BLaER1 treated with 17β-estradiol and CSF1 and Interleukin-3, amounts not matched to agents 10 nM and 100 nM (cell line): ENCODE data around the gene FDX1.
A peak's percentile ranks its signal among the peaks of the same experiment; 100 is the strongest.
"Not testable (repeated sequence)": the region's sequence is repeated elsewhere in the genome, so short reads cannot be mapped to it uniquely, and the experiment has no call there.

Experiments used
- H3K27ac ChIP-seq, 11 experiments: shearing (Covaris generic); formaldehyde crosslinking; 2 replicates each; pipeline ENCODE4 v1.8.1; 2022
- H3K27me3 ChIP-seq, 11 experiments: shearing (Covaris generic); formaldehyde crosslinking; 2 replicates each; pipeline ENCODE4 v1.8.1; 2022
- H3K36me3 ChIP-seq, 11 experiments: shearing (Covaris generic); formaldehyde crosslinking; 2 replicates each; pipeline ENCODE4 v1.8.1; 2022
- H3K4me1 ChIP-seq, 10 experiments: shearing (Covaris generic); formaldehyde crosslinking; 2 replicates each; pipeline ENCODE4 v1.8.1; 2022
- H3K4me2 ChIP-seq, 11 experiments: shearing (Covaris generic); formaldehyde crosslinking; 2 replicates each; pipeline ENCODE4 v1.8.1; 2022
- H3K4me3 ChIP-seq, 10 experiments: shearing (Covaris generic); formaldehyde crosslinking; 2 replicates each; pipeline ENCODE4 v1.8.1; 2022
- H3K9ac ChIP-seq, 11 experiments: shearing (Covaris generic); formaldehyde crosslinking; 2 replicates each; pipeline ENCODE4 v1.8.1; 2022
- H3K9me3 ChIP-seq, 11 experiments: shearing (Covaris generic); formaldehyde crosslinking; replicated peaks in 1 of 11; 2 replicates each; pipeline ENCODE4 v1.8.1; 2022
- H4K20me1 ChIP-seq, 11 experiments: shearing (Covaris generic); formaldehyde crosslinking; 2 replicates each; pipeline ENCODE4 v1.8.1; 2022
- Cebpa-rat ChIP-seq, 11 experiments: shearing (Covaris generic); IDR thresholded peaks; 2 replicates each; pipeline ENCODE4 v1.8.1; 2022

The FDX1 gene

DNA sequence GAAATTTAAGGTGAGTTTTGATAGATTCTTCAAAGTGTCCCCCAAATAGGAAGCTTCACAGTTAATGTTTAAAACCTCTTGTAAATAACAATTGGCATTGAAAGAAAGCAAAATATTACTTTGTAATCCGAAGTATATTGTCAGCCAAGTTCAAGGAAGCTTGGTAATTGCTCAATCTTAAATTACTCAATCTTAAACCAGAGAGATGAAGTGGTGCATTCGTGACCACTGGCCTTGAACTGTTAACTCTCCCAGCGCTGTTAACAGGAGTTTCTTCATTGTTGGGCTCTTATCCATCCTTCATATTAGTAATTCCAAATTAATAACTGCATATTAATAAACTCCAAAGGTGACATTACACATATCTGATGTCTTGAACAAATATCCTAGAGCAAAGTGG is 20.6 kb upstream of the FDX1 start:
- H3K27me3 ChIP-seq = no peaks in the 10 kb centered on the region
- H3K27ac ChIP-seq = no peak overlapping the region
- no peak overlapping the region for H3K9ac ChIP-seq
- H4K20me1 ChIP-seq = no peaks in the 10 kb centered on the region
- H3K4me3 ChIP-seq = no peak overlapping the region
- peaks cover 10 to 30% (median 22%) of the 10 kb centered on the region in 11 experiments for H3K9me3 ChIP-seq
- H3K4me2 ChIP-seq = peak overlapping the region in 1 of 11 experiments; percentile 2; a peak in 1 of 22 replicates
- H3K4me1 ChIP-seq = peaks cover 0 to 7% (median 0%) of the 10 kb centered on the region in 10 experiments; a peak in 1 of 20 replicates
- TF ChIP-seq Cebpa-rat (IDR thresholded peaks at IDR 0.05) = no peak
- no peaks in the 10 kb centered on the region for H3K36me3 ChIP-seq

DNA sequence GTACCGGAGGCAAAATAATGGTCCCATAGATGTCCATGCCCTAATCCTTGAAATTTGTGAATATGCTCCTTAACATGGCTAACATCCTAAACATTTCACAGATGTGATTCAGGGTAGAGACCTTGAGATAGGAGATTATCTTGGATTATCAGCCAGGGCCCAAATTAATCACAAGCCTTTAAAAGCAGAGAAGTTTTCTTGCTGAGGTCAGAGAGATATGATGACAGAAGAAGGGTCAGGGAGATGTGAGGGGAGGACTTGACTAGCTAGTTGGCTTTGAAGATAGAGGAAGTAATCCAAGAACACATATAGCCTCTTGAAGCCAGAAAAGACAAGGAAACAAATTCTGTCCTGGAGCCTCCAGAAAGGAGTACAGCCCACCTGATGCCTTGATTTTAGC is 19.1 kb upstream of the FDX1 start:
- no peak for TF ChIP-seq Cebpa-rat (IDR thresholded peaks at IDR 0.05)
- no peak overlapping the region for H3K4me3 ChIP-seq
- no peak overlapping the region for H3K27ac ChIP-seq
- peaks cover 0 to 7% (median 0%) of the 10 kb centered on the region in 10 experiments; a peak in 1 of 20 replicates for H3K4me1 ChIP-seq
- H3K27me3 ChIP-seq = no peaks in the 10 kb centered on the region
- no peak overlapping the region for H3K4me2 ChIP-seq
- no peaks in the 10 kb centered on the region for H4K20me1 ChIP-seq
- no peak overlapping the region for H3K9ac ChIP-seq
- peaks cover 10 to 17% (median 14%) of the 10 kb centered on the region in 11 experiments for H3K9me3 ChIP-seq
- H3K36me3 ChIP-seq = no peaks in the 10 kb centered on the region

- no peak for TF ChIP-seq Cebpa-rat (IDR thresholded peaks at IDR 0.05)
- H3K9ac ChIP-seq = no peak overlapping the region
- H3K36me3 ChIP-seq = no peaks in the 10 kb centered on the region
- peaks cover 32 to 40% (median 36%) of the 10 kb centered on the region in 11 experiments for H3K9me3 ChIP-seq
- no peak overlapping the region for H3K27ac ChIP-seq
- H3K4me3 ChIP-seq = no peak overlapping the region
- no peaks in the 10 kb centered on the region for H4K20me1 ChIP-seq
- H3K27me3 ChIP-seq = no peaks in the 10 kb centered on the region
- H3K4me2 ChIP-seq = no peak overlapping the region
- H3K4me1 ChIP-seq = no peaks in the 10 kb centered on the region
Measured at GRCh38 chr11:110415081-110415480, 14.7 kb upstream of the FDX1 start.

DNA sequence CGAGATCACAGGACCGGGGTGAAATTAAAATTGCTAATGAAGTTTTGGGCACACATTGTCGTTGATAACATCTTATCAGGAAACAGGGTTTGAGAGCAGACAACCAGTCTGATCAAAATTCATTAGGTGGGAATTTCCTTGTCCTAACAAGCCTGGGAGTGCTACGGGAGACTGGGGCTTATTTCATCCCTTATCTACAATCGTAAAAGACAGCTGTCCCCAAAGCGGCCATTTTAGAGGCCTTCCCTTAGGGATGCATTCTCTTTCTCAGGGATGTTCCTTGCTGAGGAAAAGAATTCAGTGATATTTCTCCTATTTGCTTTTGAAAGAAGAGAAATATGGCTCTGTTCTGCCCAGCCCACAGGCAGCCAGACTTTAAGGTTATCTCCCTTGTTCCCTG is 8.1 kb upstream of the FDX1 start:
- not testable (repeated sequence) for H3K4me2 ChIP-seq, H3K27me3 ChIP-seq, H3K4me1 ChIP-seq, H3K27ac ChIP-seq, H3K9ac ChIP-seq, H3K36me3 ChIP-seq, H4K20me1 ChIP-seq, H3K4me3 ChIP-seq
- H3K9me3 ChIP-seq = peaks cover 50 to 68% (median 60%) of the 10 kb centered on the region in 11 experiments

DNA sequence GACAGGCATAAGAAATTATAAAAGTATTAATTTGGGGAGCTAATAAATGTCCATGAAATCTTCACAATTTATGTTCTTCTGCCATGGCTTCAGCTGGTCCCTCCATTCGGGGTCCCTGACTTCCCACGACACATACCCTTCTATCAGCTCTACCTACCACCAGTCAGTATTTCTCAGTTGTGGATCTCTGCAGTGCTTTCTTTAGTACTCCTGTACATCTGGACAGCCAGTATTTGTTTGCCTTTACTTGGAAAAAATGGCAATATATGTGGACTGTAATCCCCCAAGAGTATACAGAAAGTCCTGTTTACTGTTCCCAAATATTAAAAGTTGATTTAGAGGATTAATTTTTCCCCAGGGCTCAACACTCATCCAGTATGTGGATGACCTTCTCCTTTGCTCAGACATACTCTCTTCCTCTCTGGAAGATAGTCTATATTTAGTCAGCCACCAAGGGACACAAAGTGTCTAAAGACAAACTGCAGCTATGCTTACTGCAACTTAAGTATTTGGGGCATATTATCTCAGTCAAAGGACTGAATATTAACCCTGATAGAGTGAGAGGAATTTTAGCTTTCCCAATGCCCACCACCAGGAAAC is 7.3 kb upstream of the FDX1 start:
- no peaks in the 10 kb centered on the region for H3K27me3 ChIP-seq
- no peaks in the 10 kb centered on the region for H3K36me3 ChIP-seq
- no peak overlapping the region for H3K9ac ChIP-seq
- no peaks in the 10 kb centered on the region for H3K4me1 ChIP-seq
- peaks cover 43 to 60% (median 52%) of the 10 kb centered on the region in 11 experiments for H3K9me3 ChIP-seq
- no peaks in the 10 kb centered on the region for H4K20me1 ChIP-seq
- no peak overlapping the region for H3K27ac ChIP-seq
- no peak overlapping the region for H3K4me2 ChIP-seq
- H3K4me3 ChIP-seq = no peak overlapping the region
- no peak for TF ChIP-seq Cebpa-rat (IDR thresholded peaks at IDR 0.05)

- H3K27me3 ChIP-seq = no peaks in the 10 kb centered on the region
- no peak overlapping the region for H3K4me3 ChIP-seq
- H3K9me3 ChIP-seq = peaks cover 21 to 36% (median 28%) of the 10 kb centered on the region in 11 experiments
- peaks cover 4 to 12% (median 11%) of the 10 kb centered on the region in 10 experiments; a peak in 16 of 20 replicates for H3K4me1 ChIP-seq
- TF ChIP-seq Cebpa-rat (IDR thresholded peaks at IDR 0.05) = no peak
- no peak overlapping the region for H3K9ac ChIP-seq
- no peak overlapping the region for H3K27ac ChIP-seq
- H3K4me2 ChIP-seq = no peak overlapping the region
- no peaks in the 10 kb centered on the region for H3K36me3 ChIP-seq
- H4K20me1 ChIP-seq = no peaks in the 10 kb centered on the region
Measured at GRCh38 chr11:110424775-110425444, 4.8 kb upstream of the FDX1 start.

DNA sequence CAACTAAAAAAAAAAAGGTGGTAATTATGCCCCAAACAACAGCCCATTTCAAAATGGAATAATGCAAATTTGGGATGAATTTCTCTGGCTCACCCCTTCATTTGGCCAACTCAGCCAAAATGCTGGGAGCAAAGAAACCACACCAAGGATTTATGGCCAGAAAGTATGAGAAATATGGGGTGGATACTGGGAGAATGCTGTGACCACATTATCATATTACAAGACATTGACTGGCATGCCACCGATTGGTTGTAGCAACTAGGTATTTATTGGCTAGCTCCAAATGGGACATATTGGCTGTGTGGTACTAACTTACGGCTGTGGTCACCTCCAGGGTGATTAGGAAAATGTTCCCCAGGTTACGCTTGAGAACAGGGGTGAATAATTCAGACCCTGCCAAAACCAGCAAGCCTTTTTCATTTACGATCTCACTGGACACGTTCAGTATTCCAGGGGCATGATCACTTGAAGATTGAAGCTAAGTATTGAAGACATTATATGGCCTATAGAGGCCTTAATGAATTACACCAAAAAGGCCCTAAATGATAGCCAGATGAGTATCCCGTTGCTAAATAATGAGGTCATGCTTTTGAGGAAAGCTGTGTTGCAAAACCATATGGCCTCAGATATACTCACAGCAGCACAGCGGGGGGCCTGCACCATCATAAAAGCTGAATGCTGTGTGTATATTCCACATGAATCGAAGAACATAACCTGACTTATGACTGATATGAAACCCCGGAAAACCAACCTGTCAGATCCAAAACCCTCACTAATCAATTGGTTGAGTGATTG is 3.8 kb upstream of the FDX1 start:
- Histone ChIP-seq H4K20me1 (peaks cover 0 to 7% (median 0%) of the 10 kb centered on the region in 11 experiments; a peak in 4 of 22 replicates), H3K27ac (no peak overlapping the region), H3K9ac (no peak overlapping the region), H3K4me2 (no peak overlapping the region), H3K27me3 (no peaks in the 10 kb centered on the region), H3K36me3 (no peaks in the 10 kb centered on the region), H3K4me1 (peaks cover 4 to 12% (median 11%) of the 10 kb centered on the region in 10 experiments; a peak in 16 of 20 replicates), H3K9me3 (peaks cover 10 to 25% (median 19%) of the 10 kb centered on the region in 11 experiments), H3K4me3 (no peak overlapping the region)
- no peak for TF ChIP-seq Cebpa-rat (IDR thresholded peaks at IDR 0.05)

- Histone ChIP-seq H3K4me2 (no peak overlapping the region), H3K9ac (no peak overlapping the region), H3K9me3 (peaks cover 0 to 5% (median 0%) of the 10 kb centered on the region in 11 experiments; a peak in 3 of 22 replicates), H3K4me3 (no peak overlapping the region), H3K36me3 (no peaks in the 10 kb centered on the region), H3K27me3 (no peaks in the 10 kb centered on the region), H4K20me1 (peaks cover 0 to 26% (median 16%) of the 10 kb centered on the region in 11 experiments; a peak in 17 of 22 replicates), H3K27ac (no peak overlapping the region), H3K4me1 (peaks cover 23 to 29% (median 28%) of the 10 kb centered on the region in 10 experiments)
- no peak for TF ChIP-seq Cebpa-rat (IDR thresholded peaks at IDR 0.05)
Measured at GRCh38 chr11:110428040-110428439, 1.7 kb upstream of the FDX1 start.
